OCI-LY7 (cell line): ENCODE measurements around the gene VIL1. TPM values are rescaled to one million over a fixed set of nuclear protein-coding genes. Genes with fewer than 3 reads are reported as not detected.

Experiments used
- BruUV-seq: library from RNA; stranded (reverse); fragments of 400-500 nt; replicated peaks from 2 replicates; lab custom pipeline; 2021; lab: Mats Ljungman, UMichigan
- CTCF ChIA-PET: fragments of 300-600 bp; sonication (Branson Sonifier 250); formaldehyde crosslinking; loops from one replicate; lab custom pipeline; 2022; ENCODE audit warnings: antibody characterized with exemption; ENCODE audit not compliant: unreplicated experiment; lab: Charles Lee
- POLR2A ChIA-PET: fragments of 300-600 bp; sonication (Branson Sonifier 250); formaldehyde crosslinking; loops from one replicate; lab custom pipeline; 2022; ENCODE audit warnings: antibody characterized with exemption; lab: Charles Lee
- DNase-seq: peaks from one replicate; pipeline ENCODE4 v3.0.0-alpha.2; 2015; ENCODE audit warnings: low spot score
- H2AFZ ChIP-seq: fragments of 200-600 bp; sonication (generic), shearing (Covaris generic); 2 replicates; pipeline ENCODE4 v1.6.1; 2014; ENCODE audit warnings: mild to moderate bottlenecking, antibody characterized with exemption, low read length, moderate library complexity
- H3K27ac ChIP-seq: fragments of 200-600 bp; sonication (generic); 2 replicates; pipeline ENCODE4 v1.5.1; 2014; ENCODE audit warnings: mixed run types, low read depth, mild to moderate bottlenecking, moderate library complexity, low read length, inconsistent platforms; ENCODE audit not compliant: poor library complexity, severe bottlenecking
- H3K36me3 ChIP-seq: fragments of 200-600 bp; sonication (generic); 2 replicates; pipeline ENCODE4 v1.6.1; 2014; ENCODE audit warnings: mild to moderate bottlenecking, antibody characterized with exemption, low read length, moderate library complexity, mixed read lengths; ENCODE audit not compliant: insufficient read depth
- H3K4me1 ChIP-seq: fragments of 200-600 bp; sonication (generic); 2 replicates; pipeline ENCODE4 v1.5.1; 2014; ENCODE audit warnings: mild to moderate bottlenecking, low read length; ENCODE audit not compliant: insufficient read depth, poor library complexity, severe bottlenecking
- H3K4me2 ChIP-seq: fragments of 200-600 bp; sonication (generic); 2 replicates; pipeline ENCODE4 v1.6.1; 2014; ENCODE audit warnings: mild to moderate bottlenecking, low read length
- H3K4me3 ChIP-seq: fragments of 200-600 bp; sonication (generic); 2 replicates; pipeline ENCODE4 v1.5.1; 2014; ENCODE audit warnings: mild to moderate bottlenecking, low read depth, low read length; ENCODE audit not compliant: poor library complexity, severe bottlenecking
- H3K79me2 ChIP-seq: fragments of 200-600 bp; sonication (generic); 2 replicates; pipeline ENCODE4 v1.6.1; 2016; ENCODE audit warnings: low read depth, mild to moderate bottlenecking, low read length, moderate library complexity, mixed read lengths; ENCODE audit not compliant: insufficient read depth
- H3K9me2 ChIP-seq: fragments of 200-600 bp; sonication (generic); 2 replicates; pipeline ENCODE4 v1.6.1; 2016; ENCODE audit warnings: mild to moderate bottlenecking, low read length, mixed read lengths; ENCODE audit not compliant: insufficient read depth
- H3K9me3 ChIP-seq: fragments of 200-600 bp; sonication (generic); 2 replicates; pipeline ENCODE4 v1.6.1; 2014; ENCODE audit warnings: mild to moderate bottlenecking, mixed run types, low read length, mixed read lengths
- H4K20me1 ChIP-seq: fragments of 200-600 bp; sonication (generic); 2 replicates; pipeline ENCODE4 v1.6.1; 2014; ENCODE audit warnings: mild to moderate bottlenecking, antibody characterized with exemption, low read length, moderate library complexity, mixed read lengths; ENCODE audit not compliant: insufficient read depth
- CTCF ChIP-seq: fragments of 200-600 bp; sonication (generic); conservative IDR thresholded peaks from 2 replicates; pipeline ENCODE4 v1.5.1; 2014; ENCODE audit warnings: mild to moderate bottlenecking, antibody characterized with exemption, low read length, moderate library complexity, mixed read lengths
- EZH2phosphoT487 ChIP-seq: fragments of 200-600 bp; sonication (generic); IDR thresholded peaks from 2 replicates; pipeline ENCODE4 v1.6.1; 2018; ENCODE audit warnings: low read depth, borderline replicate concordance, mild to moderate bottlenecking, mixed run types, antibody characterized with exemption, low read length, moderate library complexity, mixed read lengths
- intact Hi-C: fragments of 100-400 bp; cut with micrococcal nuclease; formaldehyde crosslinking; loops from one replicate; pipeline ENCODE4 v1.10.0; 2022; ENCODE audit not compliant: unreplicated experiment
- total RNA-seq, 2 experiments: library from RNA; depleted of rRNA in 1 of 2; stranded (reverse); fragments of >200 nt in 1 of 2; shearing (Covaris generic) in 1 of 2; gene quantifications; 2 replicates each; pipeline ENCODE4 v1.2.3, GENCODE V29; 2014 to 2022

The VIL1 gene
- total RNA-seq, 2 experiments from 2014 or later: 0.47 TPM; not detected in 1

- intact Hi-C loops: no loop called here
- BruUV-seq: no TSS peak
- CTCF ChIA-PET: no interaction called here
These were observed 10.1 kb downstream of the VIL1 start for GRCh38 chr2:218428846-218429558.

GRCh38 chr2:218429911-218430692 is 11.2 kb downstream of the VIL1 start:
- no peaks in the 10 kb centered on the region for H3K79me2 ChIP-seq
- H3K27ac ChIP-seq: no peak overlapping the region
- no peak for TF ChIP-seq EZH2phosphoT487
- TF ChIP-seq CTCF: no peak
- no TSS peak for BruUV-seq
- H3K4me2 ChIP-seq: no peak overlapping the region
- no peaks in the 10 kb centered on the region for H4K20me1 ChIP-seq
- no peak overlapping the region for H3K4me3 ChIP-seq
- no peaks in the 10 kb centered on the region for H3K9me3 ChIP-seq
- H3K36me3 ChIP-seq: no peaks in the 10 kb centered on the region
- ChIA-PET POLR2A (interaction anchor here (0.7 kb wide), 1 partner anchor 1767 kb away, joined by 3 read pairs; no protein-coding TSS in a partner anchor), CTCF (no interaction called here)
- no peak overlapping the region for H2AFZ ChIP-seq
- no peaks in the 10 kb centered on the region for H3K4me1 ChIP-seq
- H3K9me2 ChIP-seq: no peaks in the 10 kb centered on the region
- DNase-seq: no peak
- intact Hi-C loops: loop anchor here (10.0 kb wide), 1 partner anchor 415 kb away; no protein-coding TSS in a partner anchor

More at GRCh38 chr2:218428846-218429558, 10.1 kb downstream of the VIL1 start:
- H3K9me2 ChIP-seq: no peaks in the 10 kb centered on the region
- H3K79me2 ChIP-seq: no peaks in the 10 kb centered on the region
- no peak overlapping the region for H3K4me2 ChIP-seq
- no peaks in the 10 kb centered on the region for H3K36me3 ChIP-seq
- DNase-seq: no peak
- H3K27ac ChIP-seq: no peak overlapping the region
- no peaks in the 10 kb centered on the region for H3K4me1 ChIP-seq
- no peaks in the 10 kb centered on the region for H4K20me1 ChIP-seq
- POLR2A ChIA-PET: no interaction called here
- no peak for TF ChIP-seq CTCF
- no peak for TF ChIP-seq EZH2phosphoT487
- H3K9me3 ChIP-seq: no peaks in the 10 kb centered on the region
- no peak overlapping the region for H3K4me3 ChIP-seq
- no peak overlapping the region for H2AFZ ChIP-seq
